H9 (cell line): ENCODE measurements around the gene GEMIN4. TPM values are rescaled to one million over a fixed set of nuclear protein-coding genes. Genes with fewer than 3 reads are reported as not detected.

Source experiments
- DNase-seq: peaks from one replicate; pipeline ENCODE4 v3.0.0-alpha.2; 2017
- H2AFZ ChIP-seq: one replicate; pipeline ENCODE4 v1.6.1; 2013; ENCODE audit warnings: mild to moderate bottlenecking, low read length, control low read depth, moderate library complexity
- H2AK5ac ChIP-seq: 2 replicates; pipeline ENCODE4 v1.6.1; 2013; ENCODE audit warnings: low read length, control low read depth, mixed read lengths; ENCODE audit not compliant: insufficient read length
- H2BK120ac ChIP-seq: one replicate; pipeline ENCODE4 v1.6.1; 2013; ENCODE audit warnings: low read depth, mild to moderate bottlenecking, low read length, control low read depth, inconsistent platforms; ENCODE audit not compliant: poor library complexity, severe bottlenecking
- H2BK12ac ChIP-seq: 2 replicates; pipeline ENCODE4 v1.6.1; 2013; ENCODE audit warnings: low read length, control low read depth, mixed read lengths, low read depth; ENCODE audit not compliant: insufficient read length
- H2BK15ac ChIP-seq: 2 replicates; pipeline ENCODE4 v1.6.1; 2013; ENCODE audit warnings: low read depth, low read length, control low read depth
- H2BK20ac ChIP-seq: one replicate; pipeline ENCODE4 v1.6.1; 2013; ENCODE audit warnings: low read depth, mild to moderate bottlenecking, low read length, control low read depth, inconsistent platforms; ENCODE audit not compliant: poor library complexity, severe bottlenecking
- H2BK5ac ChIP-seq: 2 replicates; pipeline ENCODE4 v1.6.1; 2013; ENCODE audit warnings: low read length, control low read depth, mixed read lengths; ENCODE audit not compliant: insufficient read length
- H3K14ac ChIP-seq: 2 replicates; pipeline ENCODE4 v1.6.1; 2013; ENCODE audit warnings: low read length, control low read depth; ENCODE audit not compliant: insufficient read depth
- H3K18ac ChIP-seq: 2 replicates; pipeline ENCODE4 v1.6.1; 2013; ENCODE audit warnings: low read depth, mild to moderate bottlenecking, mixed read lengths, low read length, control low read depth; ENCODE audit not compliant: insufficient read length
- H3K23ac ChIP-seq: 2 replicates; pipeline ENCODE4 v1.6.1; 2013; ENCODE audit warnings: low read length, control low read depth, mixed read lengths, low read depth; ENCODE audit not compliant: insufficient read length
- H3K23me2 ChIP-seq: 2 replicates; pipeline ENCODE4 v1.6.1; 2013; ENCODE audit warnings: low read depth, mild to moderate bottlenecking, mixed read lengths, low read length, control low read depth; ENCODE audit not compliant: insufficient read length, poor library complexity, severe bottlenecking
- H3K27ac ChIP-seq: 2 replicates; pipeline ENCODE4 v1.5.1; 2013; ENCODE audit warnings: low read length, control low read depth, mixed read lengths, low read depth; ENCODE audit not compliant: insufficient read length
- H3K27me3 ChIP-seq: 2 replicates; pipeline ENCODE4 v1.6.1; 2013; ENCODE audit warnings: low read length, control low read depth, inconsistent platforms; ENCODE audit not compliant: insufficient read depth
- H3K4ac ChIP-seq: 2 replicates; pipeline ENCODE4 v1.6.1; 2013; ENCODE audit warnings: low read depth, mild to moderate bottlenecking, control low read depth, inconsistent platforms, low read length, moderate library complexity
- H3K4me1 ChIP-seq: 2 replicates; pipeline ENCODE4 v1.6.1; 2013; ENCODE audit warnings: low read length, control low read depth, inconsistent platforms; ENCODE audit not compliant: insufficient read depth
- H3K4me2 ChIP-seq: 2 replicates; pipeline ENCODE4 v1.6.1; 2013; ENCODE audit warnings: low read length, control low read depth, mixed read lengths; ENCODE audit not compliant: insufficient read length, insufficient read depth
- H3K56ac ChIP-seq: 2 replicates; pipeline ENCODE4 v1.6.1; 2013; ENCODE audit warnings: low read depth, mild to moderate bottlenecking, mixed read lengths, low read length, control low read depth; ENCODE audit not compliant: insufficient read length
- H3K79me1 ChIP-seq: 2 replicates; pipeline ENCODE4 v1.6.1; 2013; ENCODE audit warnings: low read depth, mild to moderate bottlenecking, moderate library complexity, low read length, control low read depth, inconsistent platforms; ENCODE audit not compliant: insufficient read depth, poor library complexity, severe bottlenecking
- H3K79me2 ChIP-seq: 2 replicates; pipeline ENCODE4 v1.6.1; 2013; ENCODE audit warnings: low read length, control low read depth, inconsistent platforms; ENCODE audit not compliant: insufficient read depth
- H3K9ac ChIP-seq: 2 replicates; pipeline ENCODE4 v1.6.1; 2013; ENCODE audit warnings: low read length, control low read depth, mixed read lengths; ENCODE audit not compliant: insufficient read length; ENCODE audit errors: extremely low read depth
- H3K9me3 ChIP-seq: one replicate; pipeline ENCODE4 v1.6.1; 2013; ENCODE audit warnings: low read depth, low read length, inconsistent platforms; ENCODE audit not compliant: control insufficient read depth
- H3T11ph ChIP-seq: one replicate; pipeline ENCODE4 v1.6.1; 2013; ENCODE audit warnings: mild to moderate bottlenecking, low read length, control low read depth, inconsistent platforms
- H4K20me1 ChIP-seq: one replicate; pipeline ENCODE4 v1.6.1; 2013; ENCODE audit not compliant: control insufficient read depth, insufficient read length, insufficient read depth
- H4K5ac ChIP-seq: 2 replicates; pipeline ENCODE4 v1.6.1; 2013; ENCODE audit warnings: low read depth, mild to moderate bottlenecking, mixed read lengths, low read length, control low read depth; ENCODE audit not compliant: insufficient read length
- H4K8ac ChIP-seq: replicated peaks from 2 replicates; pipeline ENCODE4 v1.6.1; 2013; ENCODE audit warnings: low read length, control low read depth, mixed read lengths, low read depth; ENCODE audit not compliant: insufficient read length
- H4K91ac ChIP-seq: 2 replicates; pipeline ENCODE4 v1.6.1; 2013; ENCODE audit warnings: low read depth, mild to moderate bottlenecking, moderate library complexity, mixed read lengths, low read length, control low read depth; ENCODE audit not compliant: insufficient read length
- H3K27ac Mint-ChIP-seq, 3 experiments: 2 replicates in 2 of 3; 3 replicates in 1 of 3; pipeline ENCODE4 v1.8.0; 2020 to 2021; ENCODE audit warnings: mixed read lengths in 3 of 3, mild to moderate bottlenecking in 1 of 3, moderate library complexity in 1 of 3
- H3K27me3 Mint-ChIP-seq: 2 replicates; pipeline ENCODE4 v1.8.0; 2021; ENCODE audit warnings: low read depth, mild to moderate bottlenecking, moderate library complexity, mixed read lengths
- H3K36me3 Mint-ChIP-seq, 3 experiments: 2 replicates in 2 of 3; 3 replicates in 1 of 3; pipeline ENCODE4 v1.8.0; 2020 to 2021; ENCODE audit warnings: low read depth in 3 of 3, mixed read lengths in 3 of 3; ENCODE audit not compliant: insufficient read depth in 1 of 3
- H3K4me1 Mint-ChIP-seq, 2 experiments: 2 replicates each; pipeline ENCODE4 v1.8.0; 2020; ENCODE audit warnings: mixed read lengths in 2 of 2
- H3K4me3 Mint-ChIP-seq, 2 experiments: 2 replicates in 1 of 2; 3 replicates in 1 of 2; pipeline ENCODE4 v1.8.0; 2020 to 2021; ENCODE audit warnings: mild to moderate bottlenecking in 2 of 2, mixed read lengths in 2 of 2, moderate library complexity in 1 of 2
- H3K9me3 Mint-ChIP-seq, 2 experiments: 2 replicates in 1 of 2; 3 replicates in 1 of 2; pipeline ENCODE4 v1.8.0; 2020; ENCODE audit warnings: mild to moderate bottlenecking in 2 of 2, mixed read lengths in 2 of 2, moderate library complexity in 1 of 2
- CTCF ChIP-seq: fragments of 200-600 bp; sonication (generic); conservative IDR thresholded peaks from 3 replicates; pipeline ENCODE4 v1.8.0; 2021; ENCODE audit warnings: antibody characterized with exemption, mild to moderate bottlenecking
- WGBS: extraction: QIAGEN DNeasy Blood & Tissue Kit; methylation state at CpG from one replicate; pipeline ENCODE4 v1.1.7; 2013; ENCODE audit warnings: missing lambda C conversion rate, low lambda C conversion rate, mixed read lengths; ENCODE audit not compliant: insufficient read length; ENCODE audit errors: extremely low coverage; 5-methylcytosine and 5-hydroxymethylcytosine counted together
- total RNA-seq: library from RNA; stranded (reverse); gene quantifications from 2 replicates; pipeline ENCODE4 v1.2.1, GENCODE V29; 2021

GEMIN4 gene
- total RNA-seq, 1 experiment from 2014 or later: 56.8 TPM

DNA sequence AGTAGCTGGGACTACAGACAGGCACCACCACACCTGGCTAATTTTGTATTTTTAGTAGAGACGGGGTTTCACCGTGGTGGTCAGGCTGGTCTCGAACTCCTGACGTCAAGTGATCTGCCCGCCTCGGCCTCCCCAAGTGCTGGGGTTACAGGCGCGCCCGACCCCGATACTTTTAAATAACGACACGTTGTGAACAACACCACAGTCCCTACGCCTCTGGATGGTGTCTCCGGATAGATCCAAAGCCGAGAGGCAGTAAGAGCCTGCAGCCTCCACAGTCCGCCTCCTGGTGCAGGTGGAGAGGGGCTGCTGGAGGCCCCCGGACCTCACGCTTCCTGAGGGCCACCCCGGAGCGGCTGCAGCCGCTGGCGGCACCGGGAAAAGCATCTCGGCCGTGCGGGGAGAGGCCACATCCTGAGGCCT lies 20.4 kb downstream of the GEMIN4 start:
- TF ChIP-seq CTCF: no peak
- Histone ChIP-seq H3K4me2 (peak overlapping the region; percentile 66), H3K79me2 (no peaks in the 10 kb centered on the region), H3T11ph (no peak overlapping the region), H4K20me1 (no peaks in the 10 kb centered on the region), H2AK5ac (no peak overlapping the region), H3K9ac (peak overlapping the region; percentile 40), H3K23me2 (peaks cover 6% of the 10 kb centered on the region), H3K23ac (no peak overlapping the region), H3K18ac (peak overlapping the region; percentile 82), H2BK5ac (no peak overlapping the region), H2BK12ac (no peak overlapping the region), H3K14ac (peak overlapping the region; percentile 62; the same call in 1 of the 2 replicates), H2BK20ac (no peak overlapping the region), H4K8ac (no peak overlapping the region), H3K56ac (no peak overlapping the region), H3K4me1 (no peaks in the 10 kb centered on the region), H2BK15ac (no peak overlapping the region; the same call in 1 of the 2 replicates), H3K4ac (no peak overlapping the region), H4K91ac (no peak overlapping the region), H2AFZ (no peak overlapping the region), H4K5ac (no peak overlapping the region), H3K9me3 (no peaks in the 10 kb centered on the region), H3K27me3 (no peaks in the 10 kb centered on the region), H3K27ac (no peak overlapping the region), H3K79me1 (no peaks in the 10 kb centered on the region), H2BK120ac (no peak overlapping the region)
- DNase-seq: peak; percentile 67
- Mint-ChIP-seq H3K4me3 (peak overlapping the region; percentile 73 to 86), H3K27ac (no peak overlapping the region; a peak in 1 of 7 replicates), H3K36me3 (peaks cover 20 to 33% (median 29%) of the 10 kb centered on the region in 3 experiments), H3K27me3 (peaks cover 9% of the 10 kb centered on the region), H3K4me1 (peaks cover 12 to 29% of the 10 kb centered on the region in 2 experiments), H3K9me3 (no peaks in the 10 kb centered on the region)
- no CpG with 5 or more reads among the region's 26 CpGs for WGBS
